HG03103 (cell line): ENCODE data around the gene NRG3.

Source experiments
- ATAC-seq: cut with Tn5 transposase; IDR thresholded peaks from one replicate; pipeline ENCODE4 v1.9.1; 2021; ENCODE audit warnings: low read depth; ENCODE audit not compliant: unreplicated experiment

The NRG3 gene

DNA sequence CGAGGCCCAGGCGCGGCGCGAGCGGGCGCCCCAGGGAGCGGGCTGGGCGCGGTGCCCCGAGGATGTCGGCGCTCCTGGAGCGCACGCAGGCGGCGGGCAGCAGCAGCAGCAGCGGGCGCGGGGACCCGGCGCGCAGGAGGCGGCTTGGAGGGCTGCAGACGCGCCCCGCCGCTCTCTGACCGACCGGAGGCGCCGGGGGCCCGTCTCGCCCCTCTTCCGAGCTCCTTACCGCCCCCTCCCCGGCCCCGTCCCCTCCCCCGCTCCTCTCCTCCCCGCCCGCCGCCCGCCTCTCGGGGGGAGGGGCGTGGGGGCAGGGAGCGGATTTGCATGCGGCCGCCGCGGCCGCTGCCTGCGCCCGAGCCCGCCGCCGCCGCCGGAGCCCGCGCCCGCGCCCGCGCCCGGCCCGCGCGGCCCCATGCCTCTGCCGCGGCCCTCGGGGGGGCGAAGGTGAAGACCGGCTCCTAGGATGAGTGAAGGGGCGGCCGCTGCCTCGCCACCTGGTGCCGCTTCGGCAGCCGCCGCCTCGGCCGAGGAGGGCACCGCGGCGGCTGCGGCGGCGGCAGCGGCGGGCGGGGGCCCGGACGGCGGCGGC is at the start of gene NRG3:
NRG3 (plus strand) TSS at position 320 of the 592 bp plus-strand sequence.
- no peak for ATAC-seq

GRCh38 chr10:81828251-81828650 is 46.7 kb upstream of the NRG3 start:
- ATAC-seq: no peak

DNA sequence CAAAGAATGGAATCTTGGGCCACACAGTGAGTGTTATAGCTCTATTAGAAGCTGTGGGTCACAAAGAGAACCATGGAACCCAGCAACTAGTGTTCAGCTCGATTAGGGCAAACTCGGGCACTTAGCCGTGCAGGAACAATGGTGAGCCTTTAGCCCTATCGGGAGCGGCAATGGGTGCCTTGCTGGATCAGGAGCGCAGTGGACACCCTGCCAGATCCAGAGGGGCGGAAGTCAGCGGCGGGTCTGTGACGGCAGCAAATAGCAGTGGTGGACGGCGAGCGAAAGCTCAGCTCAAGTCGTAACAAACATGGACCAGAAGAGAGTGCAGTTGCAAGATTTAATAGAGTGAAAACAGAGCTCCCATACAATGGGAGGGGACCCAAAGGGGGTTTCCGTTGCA is 43.9 kb upstream of the NRG3 start:
- ATAC-seq: no peak

DNA sequence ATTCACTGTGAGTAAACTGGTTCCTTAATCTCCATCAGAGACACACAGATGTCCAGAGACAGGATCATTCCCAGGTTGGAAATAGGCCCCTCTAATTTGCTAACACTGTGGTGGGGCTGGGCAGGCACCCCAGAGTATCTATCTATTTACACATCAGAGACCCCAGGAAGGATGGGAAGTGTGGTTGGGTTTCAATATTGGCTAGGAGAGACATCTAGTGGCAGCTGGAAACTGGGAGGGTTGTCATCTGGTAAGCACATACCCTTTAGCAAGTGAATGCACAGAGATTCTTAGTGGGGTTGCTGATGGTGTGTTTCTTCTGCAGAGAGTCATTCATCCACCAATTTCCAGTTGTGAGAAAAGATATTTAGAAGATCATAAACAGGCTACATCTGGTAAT is 36.0 kb upstream of the NRG3 start:
- ATAC-seq: no peak

DNA sequence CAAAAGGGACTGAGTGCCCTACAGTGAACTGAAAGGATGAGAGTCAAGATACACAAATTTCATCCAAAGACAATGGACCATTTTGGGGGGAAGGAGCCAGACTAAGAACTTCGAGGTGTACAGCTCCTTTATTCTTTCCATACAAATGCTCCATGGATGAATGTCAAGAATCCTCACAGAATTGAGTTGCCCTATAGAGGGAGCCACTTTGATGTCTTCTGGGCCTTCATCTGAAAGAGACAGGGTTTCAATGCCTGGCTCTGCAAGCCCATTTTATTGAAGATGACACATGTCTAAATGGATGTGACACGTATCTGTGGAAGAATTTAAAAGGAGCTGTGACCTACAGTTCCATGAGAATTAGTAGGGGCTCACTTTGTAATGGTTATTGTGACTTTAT is 32.0 kb upstream of the NRG3 start:
- ATAC-seq: no peak

- no peak for ATAC-seq
These were observed 27.3 kb upstream of the NRG3 start for GRCh38 chr10:81847675-81848074.

DNA sequence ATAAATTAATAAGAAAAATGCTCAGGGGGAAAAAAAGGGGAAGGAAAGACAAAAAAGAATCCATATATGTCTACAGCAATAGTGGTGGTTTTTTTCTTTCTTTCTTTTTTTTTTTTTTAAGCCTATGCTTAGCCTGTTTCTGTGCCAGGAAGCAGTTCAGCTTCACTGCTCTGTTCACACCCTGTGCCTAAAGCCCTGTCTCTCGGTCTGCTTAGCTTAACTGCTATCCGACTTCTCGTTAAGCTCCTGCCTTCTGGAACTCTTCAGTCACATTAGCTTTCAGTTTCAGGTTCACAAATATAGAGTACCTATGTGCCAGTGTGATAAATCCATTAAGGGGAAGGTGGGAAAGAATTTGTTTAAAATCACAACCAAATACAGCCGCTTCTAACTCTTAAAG is 26.5 kb upstream of the NRG3 start:
- ATAC-seq: no peak

DNA sequence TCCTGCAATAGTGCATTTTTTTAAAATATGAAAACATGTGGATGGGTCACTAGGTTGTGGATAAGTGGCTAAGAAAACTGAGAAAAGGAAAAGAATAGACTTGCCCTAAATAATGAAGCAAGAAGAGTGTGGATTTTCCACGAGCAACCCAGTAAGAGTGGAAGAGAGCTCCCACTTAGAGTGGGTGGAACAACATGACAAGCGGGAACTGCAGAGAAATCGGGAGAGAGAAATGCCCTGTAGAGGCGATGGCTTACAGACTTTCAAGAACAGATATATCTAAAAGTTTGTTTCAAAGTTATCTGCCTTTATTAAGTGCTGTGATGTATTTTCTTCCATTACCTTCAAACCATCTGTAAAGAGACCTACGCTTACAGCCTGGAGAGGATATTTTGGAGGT is 26.1 kb upstream of the NRG3 start:
- no peak for ATAC-seq

GRCh38 chr10:81862596-81862995 is 12.4 kb upstream of the NRG3 start:
- no peak for ATAC-seq

GRCh38 chr10:81863771-81864170 is 11.2 kb upstream of the NRG3 start:
- ATAC-seq: no peak

DNA sequence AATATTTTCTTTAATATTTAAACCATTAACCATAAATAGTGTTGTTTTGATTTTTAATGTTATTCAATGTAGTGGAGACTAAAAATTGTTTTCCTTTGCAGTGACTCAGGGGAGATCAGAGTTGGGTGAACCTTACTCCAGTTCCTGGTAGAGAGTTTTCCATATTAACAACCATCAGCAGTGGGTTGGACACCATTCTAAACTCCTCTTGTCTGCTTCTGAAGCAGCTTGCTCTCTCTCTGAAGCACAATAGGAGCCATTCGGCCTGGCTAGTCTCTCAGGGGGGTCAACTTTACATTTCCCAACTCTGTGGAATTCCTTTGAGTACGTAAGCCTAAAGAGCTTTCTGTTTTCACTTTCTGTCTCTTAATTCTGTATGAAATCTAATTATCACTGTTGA is 9.4 kb upstream of the NRG3 start:
- ATAC-seq: no peak

- ATAC-seq: no peak
These were observed 8.2 kb upstream of the NRG3 start for GRCh38 chr10:81866753-81867152.

GRCh38 chr10:81870472-81870871 is 4.5 kb upstream of the NRG3 start:
- no peak for ATAC-seq

DNA sequence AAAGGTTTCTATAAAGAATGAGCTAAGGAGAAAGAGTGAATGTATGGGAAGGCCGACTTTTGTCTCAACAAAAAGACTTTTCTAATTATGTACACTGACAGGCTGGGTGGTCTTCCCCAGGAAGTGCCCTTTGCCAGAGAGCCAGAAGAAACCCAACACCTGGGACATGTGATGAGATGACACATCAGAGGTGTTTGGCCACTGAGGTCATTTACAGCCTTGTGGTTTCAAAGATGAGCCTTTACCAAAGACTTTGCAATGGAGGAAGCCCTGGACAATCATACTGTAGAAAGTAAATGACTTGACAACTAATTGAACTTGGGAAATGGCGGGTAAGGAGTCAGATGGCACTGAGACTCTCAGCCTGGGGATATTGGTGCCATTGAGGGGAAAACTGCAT is 3.4 kb upstream of the NRG3 start:
- ATAC-seq: no peak

- ATAC-seq: no peak
These were observed 2.7 kb upstream of the NRG3 start for GRCh38 chr10:81872206-81872862.

DNA sequence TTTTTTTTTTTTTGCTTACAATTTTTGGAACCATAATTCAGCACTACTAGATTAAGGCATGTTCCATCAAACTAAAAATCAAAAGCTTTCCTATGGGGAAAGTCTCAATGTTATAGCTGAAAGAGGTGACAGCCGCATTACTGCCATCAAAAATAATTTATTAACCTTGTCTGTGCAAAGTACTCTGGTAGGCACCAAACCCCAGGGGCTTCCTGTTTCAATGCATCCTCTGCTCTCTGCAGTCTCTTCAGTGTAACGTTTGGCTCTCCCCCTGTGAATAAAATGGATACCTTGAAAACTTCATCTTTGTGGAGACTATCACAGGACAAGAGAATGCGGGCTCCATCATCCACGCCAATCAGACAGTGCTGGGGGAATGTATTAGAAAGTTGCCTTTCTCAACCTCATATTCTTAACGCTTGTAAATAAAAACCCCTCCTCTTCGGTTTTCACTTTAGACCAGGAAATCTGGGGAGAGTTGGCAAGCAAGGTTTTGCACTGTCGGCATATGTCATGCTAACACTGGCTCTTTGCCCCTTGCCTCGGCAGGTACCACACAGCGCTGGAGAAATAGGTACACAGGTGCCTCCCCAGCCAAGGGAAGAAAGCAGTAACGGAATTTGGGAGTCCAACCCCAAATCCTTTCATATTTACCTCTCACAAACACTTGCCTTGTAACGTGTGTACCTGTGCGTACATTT is 1.6 kb upstream of the NRG3 start:
- no peak for ATAC-seq

DNA sequence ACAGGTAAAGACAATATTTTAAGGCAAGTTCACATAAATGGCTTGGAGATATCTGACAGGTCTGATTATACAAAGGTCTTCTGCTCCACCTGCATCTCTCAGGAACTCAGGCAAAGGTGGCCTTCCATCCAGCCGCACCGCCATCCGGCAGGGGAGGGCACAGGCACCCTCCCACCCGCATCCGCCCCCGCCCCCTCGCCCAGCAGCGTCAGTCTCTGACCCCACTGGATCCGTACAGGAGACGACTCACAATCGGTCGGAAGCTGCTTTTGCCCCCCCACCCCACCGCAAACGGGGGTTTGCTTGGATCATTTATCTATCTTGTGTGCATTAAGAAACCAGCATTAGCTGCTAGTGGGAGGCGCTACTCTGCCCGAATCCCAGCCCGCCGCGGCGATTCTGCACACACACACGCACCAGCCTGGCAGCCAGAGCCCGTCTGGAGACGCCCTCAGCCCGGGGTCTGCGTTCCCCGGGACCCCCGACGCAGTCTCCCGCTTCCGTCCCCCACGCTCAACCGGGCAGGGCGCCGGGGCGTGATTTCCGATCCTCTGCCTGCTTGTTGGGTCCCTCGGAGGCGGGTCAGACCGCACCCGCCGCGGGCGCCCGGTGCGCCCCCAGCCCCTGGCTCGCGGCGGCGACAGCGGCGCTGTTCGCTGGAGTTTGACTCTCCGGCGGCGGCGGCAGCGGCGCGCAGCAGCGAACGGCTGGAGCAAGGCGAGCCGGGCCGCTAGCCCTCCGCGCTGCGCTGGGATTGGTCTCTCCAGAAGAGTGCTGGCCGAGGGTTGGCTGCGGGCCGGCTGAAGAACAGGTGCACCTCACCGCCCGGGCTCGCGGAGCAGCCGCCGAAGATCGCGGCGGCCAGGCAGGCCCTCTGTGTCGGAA is 820 bp upstream of the NRG3 start:
- no peak for ATAC-seq

DNA sequence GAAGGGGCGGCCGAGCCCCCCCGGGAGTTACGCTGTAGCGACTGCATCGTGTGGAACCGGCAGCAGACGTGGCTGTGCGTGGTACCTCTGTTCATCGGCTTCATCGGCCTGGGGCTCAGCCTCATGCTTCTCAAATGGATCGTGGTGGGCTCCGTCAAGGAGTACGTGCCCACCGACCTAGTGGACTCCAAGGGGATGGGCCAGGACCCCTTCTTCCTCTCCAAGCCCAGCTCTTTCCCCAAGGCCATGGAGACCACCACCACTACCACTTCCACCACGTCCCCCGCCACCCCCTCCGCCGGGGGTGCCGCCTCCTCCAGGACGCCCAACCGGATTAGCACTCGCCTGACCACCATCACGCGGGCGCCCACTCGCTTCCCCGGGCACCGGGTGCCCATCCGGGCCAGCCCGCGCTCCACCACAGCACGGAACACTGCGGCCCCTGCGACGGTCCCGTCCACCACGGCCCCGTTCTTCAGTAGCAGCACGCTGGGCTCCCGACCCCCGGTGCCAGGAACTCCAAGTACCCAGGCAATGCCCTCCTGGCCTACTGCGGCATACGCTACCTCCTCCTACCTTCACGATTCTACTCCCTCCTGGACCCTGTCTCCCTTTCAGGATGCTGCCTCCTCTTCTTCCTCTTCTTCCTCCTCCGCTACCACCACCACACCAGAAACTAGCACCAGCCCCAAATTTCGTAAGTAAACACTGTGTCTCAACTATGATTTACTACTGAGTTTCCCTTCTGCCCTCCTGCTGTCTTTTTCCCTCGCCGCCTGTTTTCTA is 666 bp downstream of the NRG3 start:
- ATAC-seq: no peak

GRCh38 chr10:81876253-81877077 is 1.5 kb downstream of the NRG3 start:
- no peak for ATAC-seq

GRCh38 chr10:81877596-81877995 is 2.6 kb downstream of the NRG3 start:
- ATAC-seq: no peak
